GM15510 (cell line): ENCODE results near the gene MCCC1.

ENCODE experiments used
- POLR2A ChIP-seq: IDR thresholded peaks from 3 replicates; pipeline ENCODE4 v1.6.1; 2011; ENCODE audit warnings: borderline replicate concordance; ENCODE audit not compliant: insufficient read length; ENCODE audit errors: extremely low read depth

Gene MCCC1

GRCh38 chr3:183018421-183019192, 80.7 kb downstream of the MCCC1 start:
- TF ChIP-seq POLR2A = no peak

- TF ChIP-seq POLR2A = no peak
These were observed 84.1 kb downstream of the MCCC1 start for GRCh38 chr3:183015185-183015584.

- no peak for TF ChIP-seq POLR2A
These were observed 85.4 kb downstream of the MCCC1 start for GRCh38 chr3:183013856-183014255.

GRCh38 chr3:183013074-183013473, 86.2 kb downstream of the MCCC1 start:
- no peak for TF ChIP-seq POLR2A

GRCh38 chr3:183008800-183009199, 90.5 kb downstream of the MCCC1 start:
- TF ChIP-seq POLR2A = no peak

- no peak for TF ChIP-seq POLR2A
These were observed 91.0 kb downstream of the MCCC1 start for GRCh38 chr3:183008303-183008702.

- TF ChIP-seq POLR2A = no peak
These were observed 92.8 kb downstream of the MCCC1 start for GRCh38 chr3:183006396-183007002.

GRCh38 chr3:182999767-183000166, 99.5 kb downstream of the MCCC1 start:
- no peak for TF ChIP-seq POLR2A

GRCh38 chr3:182989566-182989965, 109.7 kb downstream of the MCCC1 start:
- TF ChIP-seq POLR2A = no peak

- TF ChIP-seq POLR2A = no peak
These were observed 113.3 kb downstream of the MCCC1 start for GRCh38 chr3:182986021-182986420.

GRCh38 chr3:182983876-182984275, 115.4 kb downstream of the MCCC1 start:
- TF ChIP-seq POLR2A = no peak

GRCh38 chr3:182981038-182981380, 118.3 kb downstream of the MCCC1 start:
- no peak for TF ChIP-seq POLR2A

- peak; percentile 74 for TF ChIP-seq POLR2A
These were observed 118.9 kb downstream of the MCCC1 start, which contains the start of gene DCUN1D1 for GRCh38 chr3:182980204-182981037. DCUN1D1 (minus strand) TSS chr3:182980538; CDS start chr3:182980489, 49 bp downstream.

- no peak for TF ChIP-seq POLR2A
These were observed 119.6 kb downstream of the MCCC1 start for GRCh38 chr3:182979674-182980191.

- TF ChIP-seq POLR2A = no peak
These were observed 120.1 kb downstream of the MCCC1 start for GRCh38 chr3:182979103-182979673.
